ENCODE results near the gene SLC7A10. TPM values are rescaled to one million over a fixed set of nuclear protein-coding genes. Genes with fewer than 3 reads are reported as not detected.

Gene SLC7A10
- total RNA-seq, 1 donor from 2014 or later = not detected

GRCh38 chr19:33250500-33250899 is 24.9 kb upstream of the SLC7A10 start:
- Mint-ChIP-seq H3K4me3 (ENCODE audit: unreplicated experiment) (no peak overlapping the region), H3K36me3 (ENCODE audit: unreplicated experiment) (no peaks in the 10 kb centered on the region), H3K9me3 (ENCODE audit: unreplicated experiment) (peaks cover 1% of the 10 kb centered on the region), H3K4me1 (ENCODE audit: low read depth, unreplicated experiment) (peaks cover under 1% of the 10 kb centered on the region), H3K27me3 (ENCODE audit: unreplicated experiment) (peaks cover 4% of the 10 kb centered on the region), H3K27ac (ENCODE audit: unreplicated experiment) (no peak overlapping the region)
- TF ChIP-seq CTCF (IDR thresholded peaks at IDR 0.05; ENCODE audit: partially characterized antibody, unreplicated experiment) = no peak
- no peak for DNase-seq

- no peak overlapping the region for H3K27ac Mint-ChIP-seq (ENCODE audit: unreplicated experiment)
- no peak for TF ChIP-seq CTCF (IDR thresholded peaks at IDR 0.05; ENCODE audit: partially characterized antibody, unreplicated experiment)
- DNase-seq = no peak
- H3K27me3 Mint-ChIP-seq (ENCODE audit: unreplicated experiment) = peaks cover 4% of the 10 kb centered on the region
- no peaks in the 10 kb centered on the region for H3K4me1 Mint-ChIP-seq (ENCODE audit: low read depth, unreplicated experiment)
- H3K4me3 Mint-ChIP-seq (ENCODE audit: unreplicated experiment) = no peak overlapping the region
- H3K9me3 Mint-ChIP-seq (ENCODE audit: unreplicated experiment) = peaks cover 2% of the 10 kb centered on the region
- no peaks in the 10 kb centered on the region for H3K36me3 Mint-ChIP-seq (ENCODE audit: unreplicated experiment)
These were observed 24.2 kb upstream of the SLC7A10 start for GRCh38 chr19:33249740-33250366.

GRCh38 chr19:33248954-33249613 is 23.4 kb upstream of the SLC7A10 start:
- Mint-ChIP-seq H3K4me3 (ENCODE audit: unreplicated experiment) (no peak overlapping the region), H3K4me1 (ENCODE audit: low read depth, unreplicated experiment) (no peaks in the 10 kb centered on the region), H3K9me3 (ENCODE audit: unreplicated experiment) (peaks cover 2% of the 10 kb centered on the region), H3K27ac (ENCODE audit: unreplicated experiment) (no peak overlapping the region), H3K27me3 (ENCODE audit: unreplicated experiment) (peaks cover 7% of the 10 kb centered on the region), H3K36me3 (ENCODE audit: unreplicated experiment) (no peaks in the 10 kb centered on the region)
- DNase-seq = no peak
- no peak for TF ChIP-seq CTCF (IDR thresholded peaks at IDR 0.05; ENCODE audit: partially characterized antibody, unreplicated experiment)

- Mint-ChIP-seq H3K27me3 (ENCODE audit: unreplicated experiment) (peaks cover 10% of the 10 kb centered on the region), H3K27ac (ENCODE audit: unreplicated experiment) (no peak overlapping the region), H3K36me3 (ENCODE audit: unreplicated experiment) (no peaks in the 10 kb centered on the region), H3K9me3 (ENCODE audit: unreplicated experiment) (peaks cover 2% of the 10 kb centered on the region), H3K4me1 (ENCODE audit: low read depth, unreplicated experiment) (no peaks in the 10 kb centered on the region), H3K4me3 (ENCODE audit: unreplicated experiment) (no peak overlapping the region)
- no peak for DNase-seq
- no peak for TF ChIP-seq CTCF (IDR thresholded peaks at IDR 0.05; ENCODE audit: partially characterized antibody, unreplicated experiment)
These were observed 22.9 kb upstream of the SLC7A10 start for GRCh38 chr19:33248553-33248953.

GRCh38 chr19:33248104-33248503 is 22.5 kb upstream of the SLC7A10 start:
- H3K36me3 Mint-ChIP-seq (ENCODE audit: unreplicated experiment) = no peaks in the 10 kb centered on the region
- no peak for DNase-seq
- TF ChIP-seq CTCF (IDR thresholded peaks at IDR 0.05; ENCODE audit: partially characterized antibody, unreplicated experiment) = no peak
- peaks cover 2% of the 10 kb centered on the region for H3K9me3 Mint-ChIP-seq (ENCODE audit: unreplicated experiment)
- H3K4me3 Mint-ChIP-seq (ENCODE audit: unreplicated experiment) = no peak overlapping the region
- H3K4me1 Mint-ChIP-seq (ENCODE audit: low read depth, unreplicated experiment) = no peaks in the 10 kb centered on the region
- H3K27ac Mint-ChIP-seq (ENCODE audit: unreplicated experiment) = no peak overlapping the region
- H3K27me3 Mint-ChIP-seq (ENCODE audit: unreplicated experiment) = peaks cover 10% of the 10 kb centered on the region
